HEK293 (cell line): ENCODE measurements around the gene PDYN.
"Not testable (repeated sequence)": the region's sequence is repeated elsewhere in the genome, so short reads cannot be mapped to it uniquely, and the experiment has no call there.

Experiments used
- CTCF ChIA-PET: fragments of 350-600 bp; formaldehyde crosslinking; extraction: SDS; loops from one replicate; lab custom pipeline; 2021; ENCODE audit warnings: antibody characterized with exemption; lab: Yijun Ruan, JAX
- POLR2A ChIA-PET: fragments of 300-600 bp; formaldehyde crosslinking; extraction: SDS; loops from one replicate; lab custom pipeline; 2020; ENCODE audit warnings: antibody characterized with exemption, inconsistent platforms; lab: Yijun Ruan, JAX
- H3K27ac ChIP-seq: fragments of 200-500 bp; sonication (Bioruptor generic); 2 replicates; pipeline ENCODE4 v1.5.1; 2014; ENCODE audit warnings: low read depth, low read length, control low read depth, inconsistent platforms; ENCODE audit errors: extremely low read depth
- H3K36me3 ChIP-seq, 2 experiments: fragments of 200-500 bp in 1 of 2; sonication (Bioruptor generic) in 1 of 2; 1 replicate in 1 of 2; 2 replicates in 1 of 2; pipeline ENCODE4 v1.5.1; 2014 to 2017; ENCODE audit warnings: inconsistent platforms in 2 of 2, low read length in 2 of 2; ENCODE audit not compliant: control insufficient read depth in 2 of 2, insufficient read depth in 1 of 2
- H3K4me1 ChIP-seq: fragments of 200-500 bp; sonication (Bioruptor generic); 2 replicates; pipeline ENCODE4 v1.5.1; 2014; ENCODE audit warnings: mild to moderate bottlenecking, low read length, inconsistent platforms; ENCODE audit not compliant: control insufficient read depth, insufficient read depth
- H3K4me3 ChIP-seq: 2 replicates; pipeline ENCODE4 v1.5.1; 2011; ENCODE audit warnings: low read depth, mild to moderate bottlenecking, control low read depth, low read length, moderate library complexity
- H3K9me3 ChIP-seq: fragments of 200-500 bp; sonication (Bioruptor generic); 2 replicates; pipeline ENCODE4 v1.5.1; 2014; ENCODE audit warnings: low read depth, low read length, inconsistent platforms; ENCODE audit not compliant: control insufficient read depth, insufficient read depth
- EGR2 ChIP-seq: fragments of 450-650 bp; formaldehyde crosslinking; IDR thresholded peaks from 2 replicates; pipeline ENCODE4 v1.5.1; 2016; ENCODE audit warnings: low read depth, missing biosample characterization, missing genetic modification characterization
- GLI2 ChIP-seq: fragments of 450-650 bp; formaldehyde crosslinking; IDR thresholded peaks from 2 replicates; pipeline ENCODE4; 2017; ENCODE audit warnings: missing biosample characterization, missing genetic modification characterization, low read depth, borderline replicate concordance
- SP7 ChIP-seq: fragments of 450-650 bp; formaldehyde crosslinking; IDR thresholded peaks from 2 replicates; pipeline ENCODE4 v1.5.1; 2016; ENCODE audit warnings: missing biosample characterization, missing genetic modification characterization
- TCF7L2 ChIP-seq: IDR thresholded peaks from 2 replicates; pipeline ENCODE4 v1.6.1; 2011; ENCODE audit warnings: low read depth, mild to moderate bottlenecking, inconsistent platforms, low read length, moderate library complexity, borderline replicate concordance
- ZBTB17 ChIP-seq: fragments of 450-650 bp; formaldehyde crosslinking; IDR thresholded peaks from 2 replicates; pipeline ENCODE4 v1.5.1; 2016; ENCODE audit warnings: missing biosample characterization, missing genetic modification characterization
- ZIC2 ChIP-seq: fragments of 450-650 bp; formaldehyde crosslinking; IDR thresholded peaks from 2 replicates; pipeline ENCODE4 v1.5.1; 2016; ENCODE audit warnings: missing biosample characterization, missing genetic modification characterization
- ZNF16 ChIP-seq: fragments of 450-650 bp; formaldehyde crosslinking; IDR thresholded peaks from 2 replicates; pipeline ENCODE4 v1.5.1; 2016; ENCODE audit warnings: low read depth, missing biosample characterization, missing genetic modification characterization
- ZNF184 ChIP-seq: fragments of 450-650 bp; IDR thresholded peaks from 2 replicates; pipeline ENCODE4 v1.5.1; 2018; ENCODE audit warnings: missing biosample characterization, mild to moderate bottlenecking, missing genetic modification characterization
- ZNF223 ChIP-seq: fragments of 450-650 bp; formaldehyde crosslinking; IDR thresholded peaks from 2 replicates; pipeline ENCODE4 v1.5.1; 2016; ENCODE audit warnings: missing biosample characterization, missing genetic modification characterization
- ZNF350 ChIP-seq: fragments of 450-650 bp; formaldehyde crosslinking; IDR thresholded peaks from 2 replicates; pipeline ENCODE4 v1.5.0; 2017; ENCODE audit warnings: missing biosample characterization, mild to moderate bottlenecking, missing genetic modification characterization
- ZNF394 ChIP-seq: fragments of 450-650 bp; formaldehyde crosslinking; IDR thresholded peaks from 2 replicates; pipeline ENCODE4 v1.5.1; 2016; ENCODE audit warnings: missing biosample characterization, missing genetic modification characterization, mild to moderate bottlenecking, moderate library complexity, borderline replicate concordance
- ZNF626 ChIP-seq: fragments of 450-650 bp; sonication (Bioruptor Pico); formaldehyde crosslinking; IDR thresholded peaks from 2 replicates; pipeline ENCODE4 v1.5.1; 2018; ENCODE audit warnings: missing biosample characterization, missing genetic modification characterization, inconsistent platforms
- ZNF664 ChIP-seq: fragments of 450-650 bp; formaldehyde crosslinking; IDR thresholded peaks from 2 replicates; pipeline ENCODE4 v1.5.1; 2016; ENCODE audit warnings: missing biosample characterization, missing genetic modification characterization
- ZNF692 ChIP-seq: fragments of 450-650 bp; formaldehyde crosslinking; IDR thresholded peaks from 2 replicates; pipeline ENCODE4 v1.5.1; 2016; ENCODE audit warnings: missing biosample characterization, missing genetic modification characterization

PDYN gene

GRCh38 chr20:2042400-2042799, 48.5 kb upstream of the PDYN start (continued):
- TF ChIP-seq ZNF184 (tag by site-specific recombination): 0 out of 2 replicates have a peak, but pooled peaks have one; percentile 30
- TF ChIP-seq, all 188 proteins: peak for 9

GRCh38 chr20:2038161-2038560, 44.3 kb upstream of the PDYN start:
- no peaks in the 10 kb centered on the region for H3K36me3 ChIP-seq
- no peak overlapping the region for H3K27ac ChIP-seq
- H3K4me1 ChIP-seq: no peaks in the 10 kb centered on the region
- CTCF ChIA-PET: interaction anchor here (1.2 to 1.7 kb wide), 3 partner anchors 30 to 55 kb away, joined by 3 to 7 read pairs (median 7); no protein-coding TSS in a partner anchor
- no peaks in the 10 kb centered on the region for H3K9me3 ChIP-seq
- TF ChIP-seq ZNF16 (tag by site-specific recombination) (no peak), GLI2 (no peak), ZNF626 (tag by site-specific recombination) (no peak)
- TF ChIP-seq, all 188 proteins: peak for 0
- no peak overlapping the region for H3K4me3 ChIP-seq
- POLR2A ChIA-PET: no interaction called here

- Histone ChIP-seq H3K36me3 (no peaks in the 10 kb centered on the region), H3K4me1 (no peaks in the 10 kb centered on the region), H3K27ac (no peak overlapping the region), H3K9me3 (no peaks in the 10 kb centered on the region), H3K4me3 (no peak overlapping the region)
- ChIA-PET CTCF (interaction anchor here (1.2 to 1.7 kb wide), 3 partner anchors 30 to 56 kb away, joined by 3 to 7 read pairs (median 7); no protein-coding TSS in a partner anchor), POLR2A (no interaction called here)
- TF ChIP-seq ZNF692 (tag by site-specific recombination): no peak
- TF ChIP-seq ZNF664 (tag by site-specific recombination): peak; percentile 51; the same call in 1 of the 2 replicates
- TF ChIP-seq ZNF350: no peak
These were observed 43.5 kb upstream of the PDYN start for GRCh38 chr20:2037296-2037914.

- H3K36me3 ChIP-seq, H3K4me1 ChIP-seq, POLR2A ChIA-PET, H3K27ac ChIP-seq, H3K9me3 ChIP-seq, H3K4me3 ChIP-seq: not testable (repeated sequence)
- CTCF ChIA-PET: interaction anchor here (1.0 kb wide), 1 partner anchor 29 kb away, joined by 4 read pairs; no protein-coding TSS in a partner anchor
- TF ChIP-seq ZBTB17 (tag by site-specific recombination): peak; percentile 99
- peak; percentile 39; the same call in 1 of the 2 replicates for TF ChIP-seq EGR2 (tag by site-specific recombination)
These were observed 42.5 kb upstream of the PDYN start for GRCh38 chr20:2036357-2036756.

GRCh38 chr20:2032168-2032567, 38.3 kb upstream of the PDYN start:
- Histone ChIP-seq H3K4me3 (no peak overlapping the region), H3K4me1 (no peaks in the 10 kb centered on the region), H3K27ac (no peak overlapping the region), H3K36me3 (no peaks in the 10 kb centered on the region), H3K9me3 (no peaks in the 10 kb centered on the region)
- no peak for TF ChIP-seq TCF7L2
- peak; percentile 5; the same call in 1 of the 2 replicates for TF ChIP-seq ZIC2 (tag by site-specific recombination)
- no peak for TF ChIP-seq ZNF223 (tag by site-specific recombination)
- TF ChIP-seq ZBTB17 (tag by site-specific recombination): no peak
- TF ChIP-seq GLI2: no peak
- TF ChIP-seq SP7: no peak
- TF ChIP-seq ZNF394 (tag by site-specific recombination): no peak
- ChIA-PET POLR2A (no interaction called here), CTCF (interaction anchor here (1.4 kb wide), 1 partner anchor 26 kb away, joined by 4 read pairs; no protein-coding TSS in a partner anchor)
